GM12878 (cell line): ENCODE data around the gene TOX4.

Experiments used
- JUNB ChIP-seq: IDR thresholded peaks from 2 replicates; pipeline ENCODE4 v1.6.1; 2016; ENCODE audit warnings: antibody characterized with exemption, mild to moderate bottlenecking
- RFX5 ChIP-seq: IDR thresholded peaks from 2 replicates; pipeline ENCODE4 v1.6.1; 2011; ENCODE audit warnings: low read depth, low read length, improper control_type of control experiment
- SUPT20H ChIP-seq: IDR thresholded peaks from 2 replicates; pipeline ENCODE4 v1.6.1; 2011; ENCODE audit warnings: low read depth, mild to moderate bottlenecking, low read length, moderate library complexity, borderline replicate concordance; ENCODE audit not compliant: control insufficient read depth

DNA sequence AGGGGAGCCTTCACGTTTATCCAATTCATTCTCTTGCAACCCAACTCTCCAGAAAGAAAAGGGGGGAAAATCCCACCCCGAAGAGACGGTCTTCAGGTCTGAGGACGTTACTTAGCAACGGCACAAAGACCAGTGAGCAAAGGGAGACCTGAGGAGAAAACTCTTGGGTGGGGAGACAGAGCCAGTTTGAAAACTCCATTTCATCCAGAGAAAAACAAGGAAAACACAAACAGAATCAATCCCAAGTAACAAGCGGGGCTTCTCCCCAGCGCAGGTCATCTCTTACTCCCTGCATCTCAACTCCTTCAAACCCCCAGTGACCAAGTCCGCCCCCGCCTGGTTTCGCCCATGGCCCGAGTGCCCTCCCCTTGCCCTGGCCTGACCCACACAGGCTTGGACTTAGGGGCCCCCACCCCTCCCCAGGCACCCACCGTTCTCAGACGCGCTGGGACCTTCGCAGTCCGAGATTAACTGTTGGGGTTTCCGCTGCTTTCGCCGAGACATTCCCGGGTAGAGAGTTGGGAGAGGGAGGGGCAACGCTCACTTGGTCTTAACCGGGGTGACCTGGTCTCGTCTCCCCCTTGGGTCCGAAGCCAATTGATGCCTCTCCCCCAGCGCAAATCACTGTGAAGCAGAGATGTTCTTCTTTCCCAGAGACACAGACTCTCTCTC lies 59.6 kb downstream of the TOX4 start:
- TF ChIP-seq JUNB (no peak), SUPT20H (no peak), RFX5 (no peak)
